Left lung (tissue), 10 donors: Measurements from ENCODE around the gene OSER1. TPM values are rescaled to one million over a fixed set of nuclear protein-coding genes. Genes with fewer than 3 reads are reported as not detected.

Experiments used
- ATAC-seq: fragments of 200-7000 bp; cut with Tn5 transposase; one replicate; pipeline ENCODE4 v1.9.1; 2020; ENCODE audit warnings: moderate library complexity
- DNase-seq, 4 donors: peaks; one replicate each; pipeline ENCODE4 v3.0.0-alpha.2; 2013 to 2020
- H3K27ac ChIP-seq, 2 donors: fragments of 200-600 bp; sonication (generic) in 1 of 2; one replicate each; pipeline versions ENCODE4 v1.5.0 to v1.8.0; 2020 to 2021
- H3K27me3 ChIP-seq, 2 donors: fragments of 200-600 bp; sonication (generic) in 1 of 2; one replicate each; pipeline versions ENCODE4 v1.5.0 to v1.8.0; 2020 to 2021
- H3K36me3 ChIP-seq, 2 donors: fragments of 200-600 bp; sonication (generic) in 1 of 2; one replicate each; pipeline versions ENCODE4 v1.5.0 to v1.8.0; 2020 to 2021
- H3K4me1 ChIP-seq, 2 donors: fragments of 200-600 bp; one replicate each; pipeline ENCODE4 v1.8.0; 2021
- H3K4me3 ChIP-seq, 2 donors: fragments of 200-600 bp; sonication (generic) in 1 of 2; one replicate each; pipeline versions ENCODE4 v1.5.0 to v1.8.0; 2020 to 2021; ENCODE audit warnings: mild to moderate bottlenecking in 1 of 2
- H3K9me3 ChIP-seq, 2 donors: fragments of 200-600 bp; sonication (generic) in 1 of 2; one replicate each; pipeline versions ENCODE4 v1.5.0 to v1.8.0; 2020 to 2021
- CTCF ChIP-seq, 2 donors: fragments of 200-600 bp; sonication (generic) in 1 of 2; IDR thresholded peaks; one replicate each; pipeline versions ENCODE4 v1.5.0 to v1.8.0; 2021; ENCODE audit warnings: antibody characterized with exemption in 2 of 2
- intact Hi-C, 2 donors: fragments of 100-400 bp; cut with DNase I; formaldehyde crosslinking; loops; one replicate each; pipeline versions ENCODE4 v1.11.2 to v1.14.2; 2022
- polyA plus RNA-seq, 6 donors: library from polyadenylated mRNA; unstranded; fragments of 120-200 nt; gene quantifications; one replicate each; pipeline ENCODE4 v1.2.1, GENCODE V29; 2013; ENCODE audit not compliant: insufficient read length in 6 of 6
- total RNA-seq, 2 donors: library from RNA; stranded (reverse); fragmentation: NEBNext Ultra II Directional; extraction: Animal tissue kit (Norgen Biotek cat#: 25700); gene quantifications; one replicate each; pipeline ENCODE4 v1.2.1, GENCODE V29; 2021
- donor health status: DM: no; HTN: yes; CAD: no.
- donor health status: DM: no; HTN: no; CAD: no.

OSER1 gene
- total and polyA plus RNA-seq, 8 donors, result 22.3 to 44.8 (median 36.8) TPM

- Histone ChIP-seq H3K4me1 (no peaks in the 10 kb centered on the region), H3K36me3 (no peaks in the 10 kb centered on the region), H3K4me3 (no peak overlapping the region), H3K27ac (no peak overlapping the region), H3K27me3 (peaks cover 0 to 70% of the 10 kb centered on the region in 2 donors), H3K9me3 (no peaks in the 10 kb centered on the region)
- DNase-seq (no peak), ATAC-seq (no peak)
- intact Hi-C loops, result no loop called here
- TF ChIP-seq CTCF (IDR thresholded peaks at IDR 0.05), result no peak
Measured at GRCh38 chr20:44159125-44159524, 51.4 kb downstream of the OSER1 start.

GRCh38 chr20:44157061-44157460 lies 53.5 kb downstream of the OSER1 start:
- Histone ChIP-seq H3K4me3 (no peak overlapping the region), H3K4me1 (peaks cover 0 to 5% of the 10 kb centered on the region in 2 donors), H3K27ac (no peak overlapping the region), H3K9me3 (no peaks in the 10 kb centered on the region), H3K36me3 (no peaks in the 10 kb centered on the region), H3K27me3 (peaks cover 0 to 64% of the 10 kb centered on the region in 2 donors)
- no peak for DNase-seq
- no peak for ATAC-seq
- intact Hi-C loops, result no loop called here
- no peak for TF ChIP-seq CTCF (IDR thresholded peaks at IDR 0.05)

- TF ChIP-seq CTCF (IDR thresholded peaks at IDR 0.05), result no peak
- DNase-seq (no peak), ATAC-seq (no peak)
- peaks cover 0 to 42% of the 10 kb centered on the region in 2 donors for H3K27me3 ChIP-seq
- H3K4me1 ChIP-seq, result peaks cover 0 to 5% of the 10 kb centered on the region in 2 donors
- H3K36me3 ChIP-seq, result no peaks in the 10 kb centered on the region
- no peak overlapping the region for H3K4me3 ChIP-seq
- intact Hi-C loops, result no loop called here
- no peaks in the 10 kb centered on the region for H3K9me3 ChIP-seq
- H3K27ac ChIP-seq, result no peak overlapping the region
Measured at GRCh38 chr20:44154521-44155001, 56.0 kb downstream of the OSER1 start.

- no peak overlapping the region for H3K27ac ChIP-seq
- no peak overlapping the region for H3K4me3 ChIP-seq
- no peak for ATAC-seq
- intact Hi-C loops, result no loop called here
- H3K27me3 ChIP-seq, result peaks cover 0 to 33% of the 10 kb centered on the region in 2 donors
- no peaks in the 10 kb centered on the region for H3K36me3 ChIP-seq
- no peaks in the 10 kb centered on the region for H3K9me3 ChIP-seq
- TF ChIP-seq CTCF (IDR thresholded peaks at IDR 0.05), result no peak
- no peak for DNase-seq
- peaks cover 0 to 5% of the 10 kb centered on the region in 2 donors for H3K4me1 ChIP-seq
Measured at GRCh38 chr20:44153636-44154043, 56.9 kb downstream of the OSER1 start.

GRCh38 chr20:44151621-44152416 lies 58.8 kb downstream of the OSER1 start:
- Histone ChIP-seq H3K27ac (no peak overlapping the region), H3K4me3 (no peak overlapping the region), H3K27me3 (peaks cover 0 to 17% of the 10 kb centered on the region in 2 donors), H3K9me3 (no peaks in the 10 kb centered on the region), H3K4me1 (peaks cover 0 to 5% of the 10 kb centered on the region in 2 donors), H3K36me3 (no peaks in the 10 kb centered on the region)
- no peak for DNase-seq
- ATAC-seq, result no peak
- no peak for TF ChIP-seq CTCF (IDR thresholded peaks at IDR 0.05)
- intact Hi-C loops, result no loop called here
